Breast epithelium (tissue), 4 donors: ENCODE results near the gene RHEB. TPM values are rescaled to one million over a fixed set of nuclear protein-coding genes. Genes with fewer than 3 reads are reported as not detected.

Source experiments
- DNase-seq, 2 donors: peaks; one replicate each; pipeline ENCODE4 v3.0.0-alpha.2; 2019; ENCODE audit warnings: low spot score in 2 of 2
- H3K27ac ChIP-seq, 2 donors: fragments of 200-600 bp; sonication (generic) in 1 of 2; one replicate each; pipeline ENCODE4 v1.5.1; 2016 to 2019; ENCODE audit warnings: mild to moderate bottlenecking in 1 of 2
- H3K27me3 ChIP-seq, 2 donors: fragments of 200-600 bp; sonication (generic) in 1 of 2; one replicate each; pipeline versions ENCODE4 v1.5.1 to v1.6.0; 2017 to 2019; ENCODE audit warnings: control low read depth in 1 of 2, mild to moderate bottlenecking in 1 of 2
- H3K36me3 ChIP-seq: fragments of 200-600 bp; one replicate; pipeline ENCODE4 v1.5.1; 2019
- H3K4me1 ChIP-seq, 2 donors: fragments of 200-600 bp; sonication (generic); one replicate each; pipeline ENCODE4 v1.5.1; 2016 to 2019; ENCODE audit warnings: control low read depth in 1 of 2
- H3K4me3 ChIP-seq, 3 donors: fragments of 200-600 bp; sonication (generic); 1 replicate in 2 of 3; 2 replicates in 1 of 3; pipeline ENCODE4 v1.5.1; 2016 to 2019; ENCODE audit warnings: mild to moderate bottlenecking in 3 of 3, moderate library complexity in 2 of 3
- H3K9me3 ChIP-seq, 2 donors: fragments of 200-600 bp; sonication (generic) in 1 of 2; one replicate each; pipeline ENCODE4 v1.5.1; 2016 to 2019; ENCODE audit warnings: control low read depth in 1 of 2
- POLR2A ChIP-seq: fragments of 450-650 bp; IDR thresholded peaks from one replicate; pipeline ENCODE4 v1.6.1; 2016; ENCODE audit warnings: antibody characterized with exemption, mild to moderate bottlenecking, moderate library complexity
- POLR2AphosphoS5 ChIP-seq, 3 donors: sonication (generic); formaldehyde crosslinking; IDR thresholded peaks; one replicate each; pipeline ENCODE4 v1.6.1; 2017; ENCODE audit warnings: antibody characterized with exemption in 3 of 3
- intact Hi-C: fragments of 100-400 bp; cut with DNase I; formaldehyde crosslinking; loops from one replicate; pipeline ENCODE4 v1.15.1; 2023; ENCODE audit warnings: low total_unique reads
- total RNA-seq, 3 donors: library from RNA; depleted of rRNA; stranded (reverse); fragments of >200 nt; gene quantifications; one replicate each; pipeline ENCODE4 v1.1.0, GENCODE V29; 2016
- TF ChIP-seq, protein P1 (sequence below), 3 donors: fragments of 450-650 bp; IDR thresholded peaks; one replicate each; pipeline ENCODE4 v1.5.1; 2016 to 2017; ENCODE audit warnings: antibody characterized with exemption in 3 of 3, mild to moderate bottlenecking in 3 of 3, moderate library complexity in 3 of 3

RHEB gene
- total RNA-seq, 3 donors from 2014 or later: 89.3 to 99.3 (median 95.0) TPM

GRCh38 chr7:151481650-151482505, 37.8 kb downstream of the RHEB start:
- no peaks in the 10 kb centered on the region for H3K27me3 ChIP-seq
- no peak overlapping the region for H3K27ac ChIP-seq
- intact Hi-C loops: no loop called here
- H3K36me3 ChIP-seq: no peaks in the 10 kb centered on the region
- H3K9me3 ChIP-seq: no peaks in the 10 kb centered on the region
- no peak overlapping the region for H3K4me3 ChIP-seq
- no peak for DNase-seq
- TF ChIP-seq, protein P1, sequence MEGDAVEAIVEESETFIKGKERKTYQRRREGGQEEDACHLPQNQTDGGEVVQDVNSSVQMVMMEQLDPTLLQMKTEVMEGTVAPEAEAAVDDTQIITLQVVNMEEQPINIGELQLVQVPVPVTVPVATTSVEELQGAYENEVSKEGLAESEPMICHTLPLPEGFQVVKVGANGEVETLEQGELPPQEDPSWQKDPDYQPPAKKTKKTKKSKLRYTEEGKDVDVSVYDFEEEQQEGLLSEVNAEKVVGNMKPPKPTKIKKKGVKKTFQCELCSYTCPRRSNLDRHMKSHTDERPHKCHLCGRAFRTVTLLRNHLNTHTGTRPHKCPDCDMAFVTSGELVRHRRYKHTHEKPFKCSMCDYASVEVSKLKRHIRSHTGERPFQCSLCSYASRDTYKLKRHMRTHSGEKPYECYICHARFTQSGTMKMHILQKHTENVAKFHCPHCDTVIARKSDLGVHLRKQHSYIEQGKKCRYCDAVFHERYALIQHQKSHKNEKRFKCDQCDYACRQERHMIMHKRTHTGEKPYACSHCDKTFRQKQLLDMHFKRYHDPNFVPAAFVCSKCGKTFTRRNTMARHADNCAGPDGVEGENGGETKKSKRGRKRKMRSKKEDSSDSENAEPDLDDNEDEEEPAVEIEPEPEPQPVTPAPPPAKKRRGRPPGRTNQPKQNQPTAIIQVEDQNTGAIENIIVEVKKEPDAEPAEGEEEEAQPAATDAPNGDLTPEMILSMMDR (IDR thresholded peaks at IDR 0.05): no peak
- TF ChIP-seq POLR2A (no peak), POLR2AphosphoS5 (IDR thresholded peaks at IDR 0.05) (no peak)
- no peaks in the 10 kb centered on the region for H3K4me1 ChIP-seq

DNA sequence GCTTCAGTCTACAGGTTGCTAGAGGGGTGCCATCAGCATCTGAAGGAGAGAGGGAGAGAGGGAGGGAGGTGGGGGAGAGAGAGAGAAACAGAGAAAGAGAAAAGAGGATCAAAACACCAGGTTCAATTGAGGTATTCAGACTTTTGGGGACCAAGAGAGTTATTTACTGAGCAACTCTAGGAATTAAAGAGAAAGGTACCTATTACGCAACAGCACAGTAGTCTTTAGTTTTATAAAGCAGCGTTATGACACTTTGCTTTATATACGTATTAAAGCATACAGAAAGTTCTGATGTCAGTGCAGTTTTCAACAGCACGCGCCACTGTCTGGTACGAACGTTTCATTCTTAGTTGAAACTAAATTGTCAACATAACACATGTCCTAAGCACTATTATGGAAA, 41.8 kb downstream of the RHEB start:
- Histone ChIP-seq H3K27ac (no peak overlapping the region), H3K9me3 (no peaks in the 10 kb centered on the region), H3K27me3 (no peaks in the 10 kb centered on the region), H3K4me3 (no peak overlapping the region), H3K36me3 (no peaks in the 10 kb centered on the region), H3K4me1 (no peaks in the 10 kb centered on the region)
- no peak for DNase-seq
- TF ChIP-seq POLR2A (no peak), POLR2AphosphoS5 (IDR thresholded peaks at IDR 0.05) (no peak)
- TF ChIP-seq, protein P1 (IDR thresholded peaks at IDR 0.05): no peak
- intact Hi-C loops: no loop called here

DNA sequence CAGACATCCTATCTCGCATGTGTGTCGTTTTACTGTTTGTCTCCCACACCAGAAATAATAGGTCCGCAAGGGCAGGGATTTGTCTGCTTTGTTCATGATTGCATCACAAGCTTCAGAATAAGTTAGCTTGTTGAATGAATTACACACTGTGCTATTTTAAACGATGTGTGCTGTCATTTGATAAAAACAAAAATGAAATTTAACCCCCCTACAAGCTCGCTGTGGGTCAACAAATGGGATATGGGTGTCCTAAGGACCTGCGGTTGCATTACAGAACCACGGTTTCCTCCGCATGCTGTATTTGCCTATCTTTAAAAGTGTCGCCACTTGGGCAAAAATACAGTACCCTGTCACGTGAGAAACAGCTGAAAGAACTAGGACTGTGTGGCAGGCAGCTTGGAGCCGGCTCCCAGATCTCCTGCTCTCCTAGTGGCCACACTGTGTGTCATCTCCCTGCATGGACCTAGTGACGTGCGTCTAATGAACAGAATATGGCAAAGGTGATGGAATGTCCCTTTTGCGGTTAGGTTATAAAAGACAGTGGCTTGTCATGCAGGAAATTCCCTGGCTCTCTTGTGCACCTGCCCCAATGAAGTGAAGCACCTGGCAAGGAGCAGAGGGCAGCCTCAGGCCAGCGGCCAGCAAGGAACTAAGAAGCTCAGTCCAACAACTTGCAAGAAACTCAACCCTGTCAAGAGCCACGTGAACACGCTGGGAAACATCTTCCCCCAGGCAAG, 46.9 kb downstream of the RHEB start:
- TF ChIP-seq POLR2A (no peak), POLR2AphosphoS5 (IDR thresholded peaks at IDR 0.05) (no peak)
- TF ChIP-seq, protein P1 (IDR thresholded peaks at IDR 0.05): no peak
- Histone ChIP-seq H3K27ac (no peak overlapping the region), H3K4me1 (no peaks in the 10 kb centered on the region), H3K4me3 (no peak overlapping the region), H3K36me3 (peaks cover 10% of the 10 kb centered on the region), H3K9me3 (no peaks in the 10 kb centered on the region), H3K27me3 (no peaks in the 10 kb centered on the region)
- DNase-seq: no peak
- intact Hi-C loops: no loop called here

GRCh38 chr7:151470711-151471110, 49.0 kb downstream of the RHEB start:
- TF ChIP-seq, protein P1 (IDR thresholded peaks at IDR 0.05): no peak
- TF ChIP-seq POLR2AphosphoS5 (IDR thresholded peaks at IDR 0.05) (no peak), POLR2A (no peak)
- no peak overlapping the region for H3K27ac ChIP-seq
- DNase-seq: no peak
- H3K9me3 ChIP-seq: no peaks in the 10 kb centered on the region
- H3K4me1 ChIP-seq: no peaks in the 10 kb centered on the region
- intact Hi-C loops: no loop called here
- no peak overlapping the region for H3K4me3 ChIP-seq
- H3K27me3 ChIP-seq: no peaks in the 10 kb centered on the region
- H3K36me3 ChIP-seq: peaks cover 10% of the 10 kb centered on the region

GRCh38 chr7:151469281-151469680, 50.4 kb downstream of the RHEB start:
- Histone ChIP-seq H3K4me3 (no peak overlapping the region), H3K4me1 (no peaks in the 10 kb centered on the region), H3K27ac (no peak overlapping the region), H3K9me3 (no peaks in the 10 kb centered on the region), H3K36me3 (peaks cover 10% of the 10 kb centered on the region), H3K27me3 (no peaks in the 10 kb centered on the region)
- TF ChIP-seq, protein P1 (IDR thresholded peaks at IDR 0.05): no peak
- TF ChIP-seq POLR2A (no peak), POLR2AphosphoS5 (IDR thresholded peaks at IDR 0.05) (no peak)
- no peak for DNase-seq
- intact Hi-C loops: loop anchor here (10.0 kb wide), 1 partner anchor 46 kb away; the partner anchor contains the start of gene RHEB
